ENCODE data around the gene TEAD4. TPM values are rescaled to one million over a fixed set of nuclear protein-coding genes. Genes with fewer than 3 reads are reported as not detected.

TEAD4 gene
- total RNA-seq, 1 experiment from 2014 or later: 43.2 TPM

DNA sequence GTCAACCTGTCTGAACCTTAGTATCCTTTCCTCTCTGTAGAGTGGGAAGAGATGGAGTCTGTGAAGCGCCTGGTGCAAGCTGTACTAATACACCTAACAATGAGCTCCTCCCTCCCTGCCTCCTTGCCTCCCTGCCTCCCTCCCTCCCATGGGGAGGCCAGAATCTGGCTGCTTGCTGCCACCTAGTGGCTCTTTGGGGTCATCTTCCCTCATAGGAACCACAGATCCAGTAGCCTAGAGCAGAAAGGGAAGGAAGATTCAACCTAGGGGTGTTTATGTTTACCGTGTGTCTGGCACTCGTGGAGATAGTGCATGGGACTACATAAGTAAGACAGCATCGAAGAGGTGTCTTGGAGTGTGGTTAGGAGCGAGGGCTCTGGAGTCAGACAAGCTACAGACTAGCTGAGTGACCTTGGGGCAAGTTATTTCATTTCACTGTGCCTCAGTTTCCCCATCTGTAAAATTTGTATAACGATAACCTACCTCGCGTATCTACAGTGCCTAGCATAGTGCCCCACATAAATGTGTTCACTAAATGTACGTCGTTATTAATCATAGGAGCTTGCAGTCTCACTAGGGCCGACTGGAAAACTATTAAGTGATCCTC lies 82.5 kb downstream of the TEAD4 start:
- no TSS peak for BruUV-seq (replicated peaks)
- TF ChIP-seq, protein P1, sequence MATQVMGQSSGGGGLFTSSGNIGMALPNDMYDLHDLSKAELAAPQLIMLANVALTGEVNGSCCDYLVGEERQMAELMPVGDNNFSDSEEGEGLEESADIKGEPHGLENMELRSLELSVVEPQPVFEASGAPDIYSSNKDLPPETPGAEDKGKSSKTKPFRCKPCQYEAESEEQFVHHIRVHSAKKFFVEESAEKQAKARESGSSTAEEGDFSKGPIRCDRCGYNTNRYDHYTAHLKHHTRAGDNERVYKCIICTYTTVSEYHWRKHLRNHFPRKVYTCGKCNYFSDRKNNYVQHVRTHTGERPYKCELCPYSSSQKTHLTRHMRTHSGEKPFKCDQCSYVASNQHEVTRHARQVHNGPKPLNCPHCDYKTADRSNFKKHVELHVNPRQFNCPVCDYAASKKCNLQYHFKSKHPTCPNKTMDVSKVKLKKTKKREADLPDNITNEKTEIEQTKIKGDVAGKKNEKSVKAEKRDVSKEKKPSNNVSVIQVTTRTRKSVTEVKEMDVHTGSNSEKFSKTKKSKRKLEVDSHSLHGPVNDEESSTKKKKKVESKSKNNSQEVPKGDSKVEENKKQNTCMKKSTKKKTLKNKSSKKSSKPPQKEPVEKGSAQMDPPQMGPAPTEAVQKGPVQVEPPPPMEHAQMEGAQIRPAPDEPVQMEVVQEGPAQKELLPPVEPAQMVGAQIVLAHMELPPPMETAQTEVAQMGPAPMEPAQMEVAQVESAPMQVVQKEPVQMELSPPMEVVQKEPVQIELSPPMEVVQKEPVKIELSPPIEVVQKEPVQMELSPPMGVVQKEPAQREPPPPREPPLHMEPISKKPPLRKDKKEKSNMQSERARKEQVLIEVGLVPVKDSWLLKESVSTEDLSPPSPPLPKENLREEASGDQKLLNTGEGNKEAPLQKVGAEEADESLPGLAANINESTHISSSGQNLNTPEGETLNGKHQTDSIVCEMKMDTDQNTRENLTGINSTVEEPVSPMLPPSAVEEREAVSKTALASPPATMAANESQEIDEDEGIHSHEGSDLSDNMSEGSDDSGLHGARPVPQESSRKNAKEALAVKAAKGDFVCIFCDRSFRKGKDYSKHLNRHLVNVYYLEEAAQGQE (IDR thresholded peaks at IDR 0.05; ENCODE audit: low read depth): no peak
- TF ChIP-seq FOSL1 (IDR thresholded peaks at IDR 0.05; ENCODE audit: low read depth): no peak
- no peak for TF ChIP-seq YY1 (IDR thresholded peaks at IDR 0.05; ENCODE audit: extremely low read depth, insufficient replicate concordance, low read depth, low read length)
- no peak for TF ChIP-seq ZNF274 (IDR thresholded peaks at IDR 0.05; ENCODE audit: low read depth, low read length)
- TF ChIP-seq SP1 (IDR thresholded peaks at IDR 0.05; ENCODE audit: low read depth): no peak
- peak; percentile 70 for TF ChIP-seq RAD21 (IDR thresholded peaks at IDR 0.05; ENCODE audit: low read depth)
- TF ChIP-seq, protein P2, sequence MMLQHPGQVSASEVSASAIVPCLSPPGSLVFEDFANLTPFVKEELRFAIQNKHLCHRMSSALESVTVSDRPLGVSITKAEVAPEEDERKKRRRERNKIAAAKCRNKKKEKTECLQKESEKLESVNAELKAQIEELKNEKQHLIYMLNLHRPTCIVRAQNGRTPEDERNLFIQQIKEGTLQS (IDR thresholded peaks at IDR 0.05): no peak
- TF ChIP-seq, protein P3, sequence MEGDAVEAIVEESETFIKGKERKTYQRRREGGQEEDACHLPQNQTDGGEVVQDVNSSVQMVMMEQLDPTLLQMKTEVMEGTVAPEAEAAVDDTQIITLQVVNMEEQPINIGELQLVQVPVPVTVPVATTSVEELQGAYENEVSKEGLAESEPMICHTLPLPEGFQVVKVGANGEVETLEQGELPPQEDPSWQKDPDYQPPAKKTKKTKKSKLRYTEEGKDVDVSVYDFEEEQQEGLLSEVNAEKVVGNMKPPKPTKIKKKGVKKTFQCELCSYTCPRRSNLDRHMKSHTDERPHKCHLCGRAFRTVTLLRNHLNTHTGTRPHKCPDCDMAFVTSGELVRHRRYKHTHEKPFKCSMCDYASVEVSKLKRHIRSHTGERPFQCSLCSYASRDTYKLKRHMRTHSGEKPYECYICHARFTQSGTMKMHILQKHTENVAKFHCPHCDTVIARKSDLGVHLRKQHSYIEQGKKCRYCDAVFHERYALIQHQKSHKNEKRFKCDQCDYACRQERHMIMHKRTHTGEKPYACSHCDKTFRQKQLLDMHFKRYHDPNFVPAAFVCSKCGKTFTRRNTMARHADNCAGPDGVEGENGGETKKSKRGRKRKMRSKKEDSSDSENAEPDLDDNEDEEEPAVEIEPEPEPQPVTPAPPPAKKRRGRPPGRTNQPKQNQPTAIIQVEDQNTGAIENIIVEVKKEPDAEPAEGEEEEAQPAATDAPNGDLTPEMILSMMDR (IDR thresholded peaks at IDR 0.05 in 2 of 3, conservative IDR thresholded peaks at IDR 0.05 in 1 of 3; ENCODE audit: borderline replicate concordance in 1 of 3, insufficient read depth in 1 of 3, low read depth in 2 of 3, low read length in 2 of 3): peak; percentile 57 to 82 (median 68); a peak in 5 of 6 replicates
- TF ChIP-seq POLR2AphosphoS5 (IDR thresholded peaks at IDR 0.05; ENCODE audit: low read depth, low read length): no peak
- TF ChIP-seq SRF (IDR thresholded peaks at IDR 0.05; ENCODE audit: low read depth): no peak
- no peak for TF ChIP-seq JUND (IDR thresholded peaks at IDR 0.05)
- no peak for TF ChIP-seq TCF7L2 (IDR thresholded peaks at IDR 0.05; ENCODE audit: borderline replicate concordance, extremely low read depth, insufficient read depth, insufficient read length)
- no peak for TF ChIP-seq ZFX (IDR thresholded peaks at IDR 0.05)
- no peak for TF ChIP-seq EZH2phosphoT487 (IDR thresholded peaks at IDR 0.05; ENCODE audit: borderline replicate concordance)
- POLR2A ChIA-PET: no interaction called here
- Histone ChIP-seq H2AFZ (ENCODE audit: low read depth, low read length, poor library complexity, severe bottlenecking) (no peak overlapping the region), H3K27me3 (ENCODE audit: insufficient read depth, low read length) (no peaks in the 10 kb centered on the region), H3K9me3 (ENCODE audit: control insufficient read depth in 1 of 2, insufficient read depth in 1 of 2, low read depth in 1 of 2, low read length in 2 of 2) (no peaks in the 10 kb centered on the region), H3K79me2 (ENCODE audit: insufficient read depth, low read length) (no peaks in the 10 kb centered on the region), H3K4me2 (ENCODE audit: low read length) (no peak overlapping the region), H3K9me2 (ENCODE audit: insufficient read depth) (no peaks in the 10 kb centered on the region), H3K9ac (ENCODE audit: low read length) (no peak overlapping the region), H3K27ac (ENCODE audit: low read depth, low read length) (no peak overlapping the region), H4K20me1 (ENCODE audit: insufficient read depth) (no peaks in the 10 kb centered on the region), H3K4me3 (replicated peaks in 1 of 2; ENCODE audit: low read depth in 1 of 2, low read length in 2 of 2) (no peak overlapping the region), H3K4me1 (ENCODE audit: control insufficient read depth in 1 of 2, insufficient read depth in 2 of 2, low read length in 2 of 2) (peaks cover 0 to 5% of the 10 kb centered on the region in 2 experiments; a peak in 2 of 4 replicates), H3K36me3 (ENCODE audit: control insufficient read depth in 1 of 2, insufficient read depth in 2 of 2, low read length in 2 of 2) (peaks cover 4 to 23% of the 10 kb centered on the region in 2 experiments; a peak in 2 of 4 replicates)
- peak; percentile 69 for DNase-seq (ENCODE audit: low read depth, low spot score)
- CTCF ChIA-PET: interaction anchor here (0.5 to 1.7 kb wide), 37 partner anchors 9 to 1077 kb away, joined by 3 to 28 read pairs (median 4); partner anchors contain the start of genes FOXM1, RHNO1 and TULP3
- peak; percentile 95 for ATAC-seq
- RAD21 ChIA-PET (ENCODE audit: low non-redundant PET in 1 of 2, low total read pairs in 2 of 2, uncharacterized antibody in 2 of 2, unreplicated experiment in 2 of 2): interaction anchor here (0.6 to 1.8 kb wide), 6 partner anchors 11 to 188 kb away, joined by 3 to 7 read pairs (median 3); no protein-coding TSS in a partner anchor
- intact Hi-C loops (cut with micrococcal nuclease): loop anchor here (1.0 to 5.0 kb wide), 3 partner anchors 157 to 358 kb away; no protein-coding TSS in a partner anchor
